NB4 (cell line): ENCODE results near the gene UBE2U.
"Not testable (repeated sequence)": the region's sequence is repeated elsewhere in the genome, so short reads cannot be mapped to it uniquely, and the experiment has no call there.

Experiments
- DNase-seq: peaks from one replicate; pipeline ENCODE4 v3.0.0; 2010; ENCODE audit warnings: low read depth
- H3K4me3 ChIP-seq: one replicate; pipeline ENCODE4 v1.5.1; 2011; ENCODE audit warnings: mild to moderate bottlenecking, low read depth, low read length, moderate library complexity
- CTCF ChIP-seq: IDR thresholded peaks from one replicate; pipeline ENCODE4 v1.5.1; 2012; ENCODE audit warnings: low read depth, low read length
- MYC ChIP-seq: IDR thresholded peaks from 2 replicates; pipeline ENCODE4 v1.6.1; 2011; ENCODE audit warnings: low read depth, low read length
- POLR2A ChIP-seq: IDR thresholded peaks from 2 replicates; pipeline ENCODE4 v1.6.1; 2011; ENCODE audit warnings: mild to moderate bottlenecking; ENCODE audit not compliant: insufficient read length; ENCODE audit errors: extremely low read depth
- TF ChIP-seq, protein P1 (sequence below): IDR thresholded peaks from 2 replicates; pipeline ENCODE4 v1.6.1; 2011; ENCODE audit warnings: low read depth, low read length

UBE2U gene

GRCh38 chr1:64234714-64235113 lies 31.3 kb downstream of the UBE2U start:
- TF ChIP-seq CTCF (no peak), MYC (no peak), POLR2A (no peak)
- TF ChIP-seq, protein P1, sequence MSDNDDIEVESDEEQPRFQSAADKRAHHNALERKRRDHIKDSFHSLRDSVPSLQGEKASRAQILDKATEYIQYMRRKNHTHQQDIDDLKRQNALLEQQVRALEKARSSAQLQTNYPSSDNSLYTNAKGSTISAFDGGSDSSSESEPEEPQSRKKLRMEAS = no peak
- no peak for DNase-seq
- H3K4me3 ChIP-seq = no peak overlapping the region

DNA sequence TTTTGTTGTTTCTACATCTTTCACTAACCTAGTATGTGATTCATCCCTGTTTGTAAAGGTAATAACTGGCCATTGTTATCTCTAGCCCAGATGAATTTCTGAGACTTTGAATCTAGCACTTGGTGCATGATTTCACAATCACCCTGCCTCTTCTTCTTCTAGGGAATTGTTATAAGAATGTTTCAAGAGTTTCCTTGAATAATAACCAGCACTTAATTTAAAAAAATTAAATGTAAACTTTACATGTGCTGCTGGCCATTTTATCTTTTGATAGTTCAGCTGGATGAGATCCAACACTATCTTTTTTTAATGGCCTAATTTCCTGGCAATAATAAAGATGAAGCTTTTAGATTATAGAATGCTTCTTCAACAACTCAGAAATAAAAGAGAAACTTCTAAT lies 31.8 kb downstream of the UBE2U start:
- H3K4me3 ChIP-seq = no peak overlapping the region
- TF ChIP-seq, protein P1 = no peak
- TF ChIP-seq MYC (no peak), POLR2A (no peak), CTCF (no peak)
- DNase-seq = no peak

DNA sequence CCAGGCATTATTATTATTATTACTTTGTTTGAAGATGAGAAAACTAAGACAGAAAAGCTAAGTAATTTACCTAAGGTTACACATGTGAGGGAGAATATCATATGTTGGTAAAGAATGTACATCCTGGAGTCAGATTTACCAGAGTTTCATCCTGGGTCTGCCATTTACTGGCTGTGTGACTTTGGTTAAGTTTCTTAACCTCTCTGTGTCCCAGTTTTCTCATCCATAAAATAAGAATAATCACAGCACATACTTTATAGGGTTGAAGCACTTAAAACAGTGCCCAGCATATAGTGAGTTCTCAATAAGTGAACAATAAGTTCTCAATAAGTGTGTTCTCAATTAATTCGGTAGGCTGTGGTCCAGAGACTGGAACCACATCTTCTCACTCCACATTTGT lies 32.5 kb downstream of the UBE2U start:
- TF ChIP-seq CTCF (no peak), POLR2A (no peak), MYC (no peak)
- TF ChIP-seq, protein P1 = no peak
- H3K4me3 ChIP-seq = no peak overlapping the region
- DNase-seq = no peak

GRCh38 chr1:64236541-64236954 lies 33.1 kb downstream of the UBE2U start:
- no peak for DNase-seq
- TF ChIP-seq POLR2A = no peak
- H3K4me3 ChIP-seq = no peak overlapping the region

- H3K4me3 ChIP-seq, DNase-seq: not testable (repeated sequence)
Measured at GRCh38 chr1:64239519-64239918, 36.1 kb downstream of the UBE2U start.

DNA sequence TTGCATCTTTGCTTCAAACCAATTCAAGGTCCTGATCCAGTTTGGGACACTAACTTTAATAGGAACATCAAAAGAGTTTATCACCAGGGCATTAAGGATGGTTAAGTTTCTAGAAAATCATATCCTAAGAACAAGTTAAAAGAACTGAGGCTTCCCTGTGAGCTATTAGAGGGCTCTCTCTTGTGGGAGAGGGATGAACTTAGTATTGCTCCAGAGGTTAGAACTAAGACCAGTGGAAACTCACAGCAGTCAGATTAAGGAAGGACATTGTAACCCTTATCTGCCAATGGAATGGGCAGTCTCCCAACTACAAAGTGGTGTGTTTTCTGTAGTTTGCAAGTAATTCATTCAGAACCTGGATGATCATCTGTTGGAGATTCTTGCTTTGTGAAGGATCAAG lies 36.8 kb downstream of the UBE2U start:
- H3K4me3 ChIP-seq = no peak overlapping the region
- DNase-seq = no peak
- TF ChIP-seq, protein P1 = no peak
- TF ChIP-seq MYC (no peak), CTCF (no peak), POLR2A (no peak)

- TF ChIP-seq, protein P1 = no peak
- TF ChIP-seq POLR2A (no peak), MYC (no peak), CTCF (no peak)
- H3K4me3 ChIP-seq = no peak overlapping the region
- no peak for DNase-seq
Measured at GRCh38 chr1:64241069-64241468, 37.6 kb downstream of the UBE2U start.
